HCT116 (cell line): ENCODE measurements around the gene CCDC124.

Experiments
- CEBPB ChIP-seq: IDR thresholded peaks from 2 replicates; pipeline ENCODE4 v1.6.1; 2012; ENCODE audit warnings: low read depth
- CTCF ChIP-seq, 3 experiments: fragments of 200-600 bp in 1 of 3; sonication (generic) in 1 of 3; IDR thresholded peaks in 2 of 3; conservative IDR thresholded peaks in 1 of 3; 2 replicates each; pipeline ENCODE4 v1.5.1; 2012 to 2017; ENCODE audit warnings: low read depth in 2 of 3, low read length in 2 of 3, antibody characterized with exemption in 1 of 3, borderline replicate concordance in 1 of 3, control low read depth in 1 of 3, mild to moderate bottlenecking in 1 of 3, mixed read lengths in 1 of 3, mixed run types in 1 of 3, moderate library complexity in 1 of 3; ENCODE audit not compliant: insufficient read depth in 1 of 3
- EGR1 ChIP-seq: IDR thresholded peaks from 2 replicates; pipeline ENCODE4 v1.6.1; 2012; ENCODE audit warnings: low read depth
- POLR2A ChIP-seq: IDR thresholded peaks from 2 replicates; pipeline ENCODE4 v1.7.0; 2011; ENCODE audit warnings: borderline replicate concordance; ENCODE audit not compliant: insufficient read depth, insufficient read length; ENCODE audit errors: extremely low read depth
- RAD21 ChIP-seq: IDR thresholded peaks from 2 replicates; pipeline ENCODE4 v1.6.1; 2012; ENCODE audit warnings: low read depth, mild to moderate bottlenecking
- REST ChIP-seq: IDR thresholded peaks from 2 replicates; pipeline ENCODE4 v1.6.1; 2012; ENCODE audit warnings: low read depth
- SIN3A ChIP-seq: IDR thresholded peaks from 2 replicates; pipeline ENCODE4 v1.6.1; 2012; ENCODE audit warnings: low read depth
- TCF7L2 ChIP-seq: IDR thresholded peaks from 2 replicates; pipeline ENCODE4 v1.7.0; 2011; ENCODE audit warnings: borderline replicate concordance, inconsistent platforms; ENCODE audit not compliant: insufficient read depth, insufficient read length; ENCODE audit errors: extremely low read depth

GRCh38 chr19:17893766-17894165 lies 39.0 kb upstream of the CCDC124 start:
- TF ChIP-seq CTCF (IDR thresholded peaks at IDR 0.05 in 2 of 3, conservative IDR thresholded peaks at IDR 0.05 in 1 of 3; ENCODE audit: borderline replicate concordance in 1 of 3, insufficient read depth in 1 of 3, low read depth in 2 of 3, low read length in 2 of 3) (no peak), TCF7L2 (no peak), CEBPB (no peak), RAD21 (no peak), REST (no peak), POLR2A (no peak), SIN3A (no peak), EGR1 (no peak)
